Measurements from ENCODE around the gene RGN.
"Not testable (repeated sequence)": the region's sequence is repeated elsewhere in the genome, so short reads cannot be mapped to it uniquely, and the experiment has no call there.

Gene RGN

DNA sequence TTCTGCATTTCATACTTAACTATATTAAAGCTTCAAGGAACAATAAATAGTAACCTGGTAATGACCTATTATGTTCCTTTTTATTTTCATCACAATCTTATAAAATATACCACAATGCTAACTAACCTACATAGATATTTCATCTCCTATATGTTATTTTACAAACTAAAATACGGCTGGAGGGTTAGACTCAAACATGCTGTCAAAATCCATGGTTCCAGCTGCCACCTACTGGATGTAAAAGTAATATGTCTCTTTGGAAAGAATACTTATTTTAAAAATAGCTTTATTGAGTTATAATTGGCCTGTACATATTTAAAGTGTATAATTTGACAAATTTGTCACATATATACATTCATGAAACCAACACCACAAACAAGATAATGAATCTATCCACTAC, 15.0 kb downstream of the RGN start:
- in situ Hi-C loops (cut with HindIII; ENCODE audit: low sequenced_read_pairs): no loop called here
- H3K4me3 ChIP-seq (ENCODE audit: low read depth, low read length): no peak overlapping the region
- TF ChIP-seq, protein P1, sequence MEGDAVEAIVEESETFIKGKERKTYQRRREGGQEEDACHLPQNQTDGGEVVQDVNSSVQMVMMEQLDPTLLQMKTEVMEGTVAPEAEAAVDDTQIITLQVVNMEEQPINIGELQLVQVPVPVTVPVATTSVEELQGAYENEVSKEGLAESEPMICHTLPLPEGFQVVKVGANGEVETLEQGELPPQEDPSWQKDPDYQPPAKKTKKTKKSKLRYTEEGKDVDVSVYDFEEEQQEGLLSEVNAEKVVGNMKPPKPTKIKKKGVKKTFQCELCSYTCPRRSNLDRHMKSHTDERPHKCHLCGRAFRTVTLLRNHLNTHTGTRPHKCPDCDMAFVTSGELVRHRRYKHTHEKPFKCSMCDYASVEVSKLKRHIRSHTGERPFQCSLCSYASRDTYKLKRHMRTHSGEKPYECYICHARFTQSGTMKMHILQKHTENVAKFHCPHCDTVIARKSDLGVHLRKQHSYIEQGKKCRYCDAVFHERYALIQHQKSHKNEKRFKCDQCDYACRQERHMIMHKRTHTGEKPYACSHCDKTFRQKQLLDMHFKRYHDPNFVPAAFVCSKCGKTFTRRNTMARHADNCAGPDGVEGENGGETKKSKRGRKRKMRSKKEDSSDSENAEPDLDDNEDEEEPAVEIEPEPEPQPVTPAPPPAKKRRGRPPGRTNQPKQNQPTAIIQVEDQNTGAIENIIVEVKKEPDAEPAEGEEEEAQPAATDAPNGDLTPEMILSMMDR (IDR thresholded peaks at IDR 0.05; ENCODE audit: low read depth, low read length): peak; percentile 53
- peak; percentile 22 for DNase-seq (ENCODE audit: low read depth, low spot score)

DNA sequence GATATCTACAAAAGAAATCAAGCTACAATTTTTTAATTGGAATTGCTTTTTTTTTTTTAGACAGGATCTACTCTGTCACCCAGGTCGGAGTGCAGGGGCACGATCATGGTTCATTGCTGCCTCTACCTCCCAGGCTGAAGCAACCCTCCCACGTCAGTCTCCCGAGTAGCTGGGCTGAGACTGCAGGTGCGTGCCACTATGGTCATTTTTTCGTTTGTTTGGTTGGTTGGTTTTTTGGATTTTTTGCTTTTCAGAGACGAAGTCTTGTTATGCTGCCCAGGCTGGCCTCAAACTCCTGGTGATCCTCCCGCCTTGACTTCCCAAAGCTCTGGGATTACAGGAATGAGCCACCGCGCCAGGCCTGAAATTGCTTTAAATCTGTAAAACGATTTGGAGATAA, 15.6 kb downstream of the RGN start:
- H3K4me3 ChIP-seq (ENCODE audit: low read depth, low read length): no peak overlapping the region
- in situ Hi-C loops (cut with HindIII; ENCODE audit: low sequenced_read_pairs): no loop called here
- TF ChIP-seq, protein P1 (IDR thresholded peaks at IDR 0.05; ENCODE audit: low read depth, low read length): no peak
- DNase-seq (ENCODE audit: low read depth, low spot score): no peak

DNA sequence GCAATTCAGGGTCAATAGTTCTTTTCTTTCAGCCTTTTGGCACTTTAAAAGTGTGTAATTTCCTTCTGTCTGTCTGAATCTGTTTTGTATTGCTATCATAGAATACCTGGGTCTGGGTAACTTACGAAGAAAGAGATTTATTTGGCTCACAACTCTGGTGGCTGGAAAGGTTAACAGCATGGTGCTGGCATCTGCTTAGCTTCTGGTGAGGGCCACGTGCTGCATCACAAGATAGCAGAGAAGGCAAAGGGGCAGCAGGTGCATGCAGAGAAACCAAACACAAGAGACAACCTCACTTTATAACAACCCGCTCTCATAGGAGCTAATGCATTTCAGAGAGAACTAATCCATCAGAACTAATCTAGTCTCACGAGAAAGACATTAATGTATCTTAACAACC, 18.8 kb downstream of the RGN start:
- in situ Hi-C loops (cut with HindIII; ENCODE audit: low sequenced_read_pairs): no loop called here
- no peak for DNase-seq (ENCODE audit: low read depth, low spot score)
- TF ChIP-seq, protein P1 (IDR thresholded peaks at IDR 0.05; ENCODE audit: low read depth, low read length): no peak
- no peak overlapping the region for H3K4me3 ChIP-seq (ENCODE audit: low read depth, low read length)

DNA sequence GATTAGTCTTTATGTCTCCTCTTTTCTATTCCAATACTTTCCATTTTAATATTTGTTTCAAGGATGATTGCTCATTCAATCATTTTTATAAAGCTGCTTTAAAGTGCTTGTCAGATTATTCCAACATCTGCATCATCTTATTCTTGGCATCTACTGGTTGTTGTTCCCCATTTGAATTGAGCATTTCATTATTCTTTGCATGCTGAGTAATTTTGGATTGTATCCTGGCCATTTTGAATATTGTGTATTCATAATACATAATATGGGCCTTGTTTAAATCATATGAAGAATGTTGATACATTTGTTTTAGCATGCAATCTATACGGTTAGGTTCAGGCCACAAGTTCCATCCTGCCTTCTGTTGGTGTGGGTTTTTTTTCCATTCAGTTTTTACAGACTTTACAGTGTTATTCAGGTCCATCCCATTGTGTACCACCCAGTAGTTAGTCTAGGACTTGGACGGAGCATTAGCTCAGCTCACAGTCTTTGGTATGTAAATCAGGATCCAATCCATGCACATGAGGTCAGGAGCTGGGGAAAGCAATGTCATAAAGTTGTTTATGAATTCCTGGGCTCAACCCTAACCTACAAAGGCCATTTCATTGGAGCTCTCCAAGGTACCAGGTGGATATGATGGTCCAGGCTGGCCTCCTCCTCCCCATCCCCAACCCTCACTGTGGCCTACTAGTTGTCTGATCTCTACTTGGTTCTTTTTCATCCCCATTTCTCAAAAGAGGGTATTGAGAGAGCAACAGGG, 20.3 kb downstream of the RGN start:
- TF ChIP-seq, protein P1 (IDR thresholded peaks at IDR 0.05; ENCODE audit: low read depth, low read length): no peak
- in situ Hi-C loops (cut with HindIII; ENCODE audit: low sequenced_read_pairs): no loop called here
- DNase-seq (ENCODE audit: low read depth, low spot score): no peak
- H3K4me3 ChIP-seq (ENCODE audit: low read depth, low read length): no peak overlapping the region

DNA sequence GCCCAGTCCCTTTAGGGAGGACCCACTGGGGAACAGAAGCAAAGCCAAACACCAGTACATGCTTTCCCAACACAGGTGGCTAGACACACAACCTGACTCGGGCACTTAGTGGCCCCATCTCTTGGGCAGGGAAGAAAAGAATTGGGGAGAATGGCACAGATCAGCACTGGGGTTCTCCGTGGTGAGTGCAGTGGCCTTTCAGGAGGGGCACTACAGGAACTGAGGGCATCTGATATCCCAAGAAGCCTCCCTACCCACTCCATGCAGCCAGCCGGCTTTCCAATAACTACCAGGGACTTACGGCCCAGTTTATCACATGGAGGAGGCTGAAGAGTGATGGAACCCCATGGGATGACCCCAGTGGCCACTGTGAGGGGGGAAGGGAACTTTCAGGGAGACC, 23.0 kb downstream of the RGN start:
- DNase-seq (ENCODE audit: low read depth, low spot score): no peak
- H3K4me3 ChIP-seq (ENCODE audit: low read depth, low read length): no peak overlapping the region
- in situ Hi-C loops (cut with HindIII; ENCODE audit: low sequenced_read_pairs): no loop called here
- TF ChIP-seq, protein P1 (IDR thresholded peaks at IDR 0.05; ENCODE audit: low read depth, low read length): no peak

DNA sequence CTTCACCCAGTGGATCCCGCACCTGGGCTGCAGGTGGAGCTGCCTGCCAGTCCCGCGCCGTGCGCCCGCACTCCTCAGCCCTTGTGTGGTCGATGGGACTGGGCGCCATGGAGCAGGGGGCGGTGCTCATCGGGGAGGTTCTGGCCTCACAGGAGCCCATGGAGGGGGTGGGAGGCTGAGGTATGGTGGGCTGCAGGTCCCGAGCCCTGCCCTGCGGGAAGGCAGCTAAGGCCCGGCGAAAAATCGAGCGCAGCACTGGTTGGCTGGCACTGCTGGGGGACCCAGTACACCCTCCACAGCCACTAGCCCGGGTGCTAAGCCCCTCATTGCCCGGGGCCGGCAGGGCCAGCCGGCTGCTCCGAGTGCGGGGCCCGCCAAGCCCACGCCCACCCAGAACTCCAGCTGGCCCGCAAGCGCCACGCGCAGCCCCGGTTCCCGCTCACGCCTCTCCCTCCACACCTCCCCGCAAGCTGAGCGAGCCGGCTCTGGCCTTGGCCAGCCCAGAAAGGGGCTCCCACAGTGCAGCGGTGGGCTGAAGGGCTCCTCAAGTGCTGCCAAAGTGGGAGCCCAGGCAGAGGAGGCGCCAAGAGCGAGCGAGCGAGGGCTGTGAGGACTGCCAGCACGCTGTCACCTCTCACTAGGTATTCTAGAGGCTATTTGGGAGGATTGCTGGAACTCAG, 32.8 kb downstream of the RGN start:
- in situ Hi-C loops (cut with HindIII; ENCODE audit: low sequenced_read_pairs): not testable (repeated sequence)

DNA sequence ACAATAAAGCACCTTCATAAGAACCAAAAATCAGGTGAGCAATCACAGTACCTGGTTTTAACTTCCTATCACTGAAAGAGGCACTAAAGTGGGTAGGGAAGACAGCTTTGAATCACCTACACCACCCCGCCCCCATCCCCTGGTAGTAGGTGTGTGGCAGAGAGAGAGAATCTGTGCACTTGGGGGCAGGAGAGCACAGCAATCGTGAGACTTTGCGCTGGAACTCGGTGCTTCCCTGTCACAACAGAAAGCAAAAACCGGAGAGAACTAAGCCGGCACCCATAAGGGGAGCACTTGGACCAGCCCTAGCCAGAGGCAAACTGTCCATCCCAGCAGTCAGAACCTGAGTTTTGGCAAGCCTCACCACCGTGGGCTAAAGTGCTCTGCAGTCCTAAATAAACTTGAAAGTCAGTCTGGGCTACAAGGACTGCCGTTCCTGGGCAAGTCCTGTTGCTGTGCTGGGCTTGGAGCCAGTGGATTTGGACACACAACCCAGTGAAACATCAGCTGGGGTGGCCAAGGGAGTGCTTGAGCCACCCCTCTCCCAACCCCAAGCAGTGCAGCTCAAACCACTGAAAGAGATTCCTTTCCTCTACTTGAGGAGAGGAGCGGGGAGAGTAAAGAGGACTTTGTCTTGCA, 34.2 kb downstream of the RGN start:
- in situ Hi-C loops (cut with HindIII; ENCODE audit: low sequenced_read_pairs): no loop called here
- no peak for DNase-seq (ENCODE audit: low read depth, low spot score)
- no peak overlapping the region for H3K4me3 ChIP-seq (ENCODE audit: low read depth, low read length)
- TF ChIP-seq, protein P1 (IDR thresholded peaks at IDR 0.05; ENCODE audit: low read depth, low read length): no peak

More for the DNA sequence above, 32.8 kb downstream of the RGN start:
- not testable (repeated sequence) for H3K4me3 ChIP-seq (ENCODE audit: low read depth, low read length); DNase-seq (ENCODE audit: low read depth, low spot score)

DNA sequence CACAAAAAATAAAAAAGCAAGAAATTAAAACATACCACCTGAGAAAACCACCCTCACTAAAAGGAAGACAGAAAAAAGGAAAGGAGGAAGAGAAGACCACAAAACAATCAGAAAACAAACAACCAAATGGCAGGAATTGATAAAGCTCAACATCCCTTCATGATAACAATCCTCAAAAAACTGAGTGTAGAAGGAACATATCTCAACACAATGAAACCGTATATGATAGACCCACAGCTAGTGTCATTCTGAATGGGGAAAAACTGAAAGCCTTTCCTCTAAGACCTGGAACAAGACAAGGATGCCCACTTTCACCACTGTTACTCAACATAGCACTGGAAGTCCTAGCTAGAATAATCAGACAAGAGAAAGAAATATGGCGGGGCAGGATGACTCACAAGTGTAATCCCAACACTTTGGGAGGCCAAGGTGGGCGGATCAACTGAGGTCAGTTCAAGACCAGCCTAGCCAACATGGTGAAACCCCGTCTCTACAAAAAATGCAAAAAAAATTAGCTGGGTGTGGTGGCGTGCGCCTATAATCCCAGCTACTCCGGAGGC, 38.4 kb downstream of the RGN start:
- in situ Hi-C loops (cut with HindIII; ENCODE audit: low sequenced_read_pairs); DNase-seq (ENCODE audit: low read depth, low spot score); H3K4me3 ChIP-seq (ENCODE audit: low read depth, low read length): not testable (repeated sequence)

DNA sequence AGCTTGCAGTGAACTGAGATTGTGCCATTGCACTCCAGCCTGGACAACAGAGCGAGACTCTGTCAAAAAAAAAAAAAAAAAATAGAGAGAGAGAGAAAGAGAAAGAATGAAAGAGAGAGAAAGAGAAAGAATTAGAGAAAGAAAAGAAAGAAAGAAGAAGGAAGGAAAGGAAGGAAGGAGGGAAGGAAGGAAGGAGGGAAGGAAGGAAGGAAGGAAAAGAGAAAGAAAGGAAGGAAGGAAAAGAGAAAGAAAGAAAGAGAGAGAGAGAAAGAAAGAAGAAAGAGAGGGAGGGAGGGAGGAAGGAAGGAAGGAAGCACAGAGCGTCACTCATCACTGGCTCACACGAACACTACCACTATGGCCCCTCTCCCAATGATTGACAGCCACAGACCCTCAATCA, 46.2 kb downstream of the RGN start:
- in situ Hi-C loops (cut with HindIII; ENCODE audit: low sequenced_read_pairs); DNase-seq (ENCODE audit: low read depth, low spot score); H3K4me3 ChIP-seq (ENCODE audit: low read depth, low read length): not testable (repeated sequence)

All from astrocyte of the spinal cord (primary cell).